PC-3 (cell line): ENCODE results near the gene S100A3. TPM values are rescaled to one million over a fixed set of nuclear protein-coding genes. Genes with fewer than 3 reads are reported as not detected.

Experiments used
- ATAC-seq: fragments of 200-7000 bp; cut with Tn5 transposase; 2 replicates; pipeline ENCODE4 v1.9.1; 2020; ENCODE audit warnings: mild to moderate bottlenecking, moderate library complexity
- BruUV-seq: library from RNA; stranded (reverse); fragments of 400-500 nt; replicated peaks from 2 replicates; lab custom pipeline; 2021; lab: Mats Ljungman, UMichigan
- CTCF ChIA-PET: fragments of 300-600 bp; sonication (Branson Sonifier 250); formaldehyde crosslinking; loops from one replicate; lab custom pipeline; 2022; ENCODE audit warnings: antibody characterized with exemption; lab: Charles Lee
- POLR2A ChIA-PET: fragments of 300-600 bp; sonication (Branson Sonifier 250); formaldehyde crosslinking; loops from one replicate; lab custom pipeline; 2022; ENCODE audit warnings: antibody characterized with exemption; ENCODE audit not compliant: unreplicated experiment; lab: Charles Lee
- DNase-seq: peaks from one replicate; pipeline ENCODE4 v3.0.0-alpha.2; 2015
- H2AFZ ChIP-seq: fragments of 300-600 bp; sonication (generic); 2 replicates; pipeline ENCODE4 v1.6.0; 2016; ENCODE audit warnings: antibody characterized with exemption, low read length
- H3F3A ChIP-seq: fragments of 300-600 bp; sonication (generic); one replicate; pipeline ENCODE4 v1.6.0; 2017; ENCODE audit warnings: antibody characterized with exemption, low read length, control low read depth, mild to moderate bottlenecking; ENCODE audit not compliant: unreplicated experiment
- H3K27ac ChIP-seq: fragments of 300-600 bp; sonication (generic); 2 replicates; pipeline ENCODE4 v1.5.1; 2016; ENCODE audit warnings: mild to moderate bottlenecking, low read length
- H3K27me3 ChIP-seq: fragments of 300-600 bp; sonication (generic); 2 replicates; pipeline ENCODE4 v1.6.1; 2016; ENCODE audit warnings: low read length, mixed read lengths
- H3K36me3 ChIP-seq: fragments of 300-600 bp; sonication (generic); 2 replicates; pipeline ENCODE4 v1.6.1; 2016; ENCODE audit warnings: low read depth, mixed run types, low read length, mixed read lengths
- H3K4me1 ChIP-seq: fragments of 300-600 bp; sonication (generic); 2 replicates; pipeline ENCODE4 v1.5.1; 2016; ENCODE audit warnings: low read length; ENCODE audit not compliant: insufficient read depth
- H3K4me2 ChIP-seq: fragments of 300-600 bp; sonication (generic); 2 replicates; pipeline ENCODE4 v1.6.0; 2016; ENCODE audit warnings: low read length
- H3K4me3 ChIP-seq: fragments of 300-600 bp; sonication (generic); 2 replicates; pipeline ENCODE4 v1.5.1; 2016; ENCODE audit warnings: mild to moderate bottlenecking, low read length, mixed read lengths
- H3K79me2 ChIP-seq: fragments of 300-600 bp; sonication (generic); 2 replicates; pipeline ENCODE4 v1.6.1; 2017; ENCODE audit warnings: low read length, mixed read lengths
- H3K9ac ChIP-seq: fragments of 300-600 bp; sonication (generic); 2 replicates; pipeline ENCODE4 v1.6.0; 2016; ENCODE audit warnings: mild to moderate bottlenecking, low read length
- H3K9me2 ChIP-seq: fragments of 300-600 bp; sonication (generic); replicated peaks from 2 replicates; pipeline ENCODE4 v1.6.1; 2016; ENCODE audit warnings: mixed run types, low read length, mixed read lengths
- H3K9me3 ChIP-seq: fragments of 300-600 bp; sonication (generic); 2 replicates; pipeline ENCODE4 v1.6.1; 2016; ENCODE audit warnings: low read length, mixed read lengths
- H4K20me1 ChIP-seq: fragments of 300-600 bp; sonication (generic); 2 replicates; pipeline ENCODE4 v1.6.1; 2016; ENCODE audit warnings: low read length, mixed read lengths
- EZH2 ChIP-seq: fragments of 300-600 bp; sonication (generic); IDR thresholded peaks from one replicate; pipeline ENCODE4 v1.6.1; 2017; ENCODE audit warnings: antibody characterized with exemption, mild to moderate bottlenecking, low read length; ENCODE audit not compliant: unreplicated experiment
- EZH2phosphoT487 ChIP-seq: fragments of 300-600 bp; sonication (generic); IDR thresholded peaks from 2 replicates; pipeline ENCODE4 v1.6.1; 2018; ENCODE audit warnings: mild to moderate bottlenecking, antibody characterized with exemption, low read length, borderline replicate concordance
- intact Hi-C: fragments of 100-400 bp; cut with micrococcal nuclease; formaldehyde crosslinking; loops from 2 replicates; pipeline ENCODE4 v1.9.0; 2023
- total RNA-seq: library from RNA; depleted of rRNA; stranded (reverse); fragments of >200 nt; gene quantifications from 2 replicates; pipeline ENCODE4 v1.2.3, GENCODE V29; 2014
- TF ChIP-seq, protein P1 (sequence below): fragments of 300-600 bp; sonication (generic); conservative IDR thresholded peaks from 2 replicates; pipeline ENCODE4 v1.5.1; 2017; ENCODE audit warnings: antibody characterized with exemption, low read depth, mild to moderate bottlenecking, low read length

Gene S100A3
- total RNA-seq, 1 experiment from 2014 or later, result 4.6 TPM

DNA sequence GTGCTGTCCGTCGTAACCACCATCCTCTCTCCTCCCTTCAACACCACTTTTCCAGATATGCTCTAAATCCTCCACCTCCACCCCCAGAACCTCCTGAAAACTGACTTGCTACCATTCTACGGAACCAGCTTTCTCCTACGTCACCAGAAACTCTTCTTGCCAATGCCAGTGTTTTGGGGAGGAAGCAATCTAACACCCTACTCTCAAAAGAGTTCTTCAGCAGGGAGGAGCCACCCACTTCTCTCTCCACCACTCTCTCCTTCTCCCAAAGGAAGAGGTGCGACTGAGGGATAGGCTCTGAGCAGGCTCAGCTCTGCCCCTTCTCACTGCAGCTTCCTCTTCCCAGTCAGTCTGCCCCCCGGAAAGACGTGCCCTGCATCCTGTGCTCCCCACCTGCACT, 22.6 kb upstream of the S100A3 start:
- H3F3A ChIP-seq, result peaks cover 5% of the 10 kb centered on the region
- peak overlapping the region; percentile 26 for H3K9ac ChIP-seq
- no peaks in the 10 kb centered on the region for H4K20me1 ChIP-seq
- no peak overlapping the region for H2AFZ ChIP-seq
- no peak overlapping the region for H3K4me3 ChIP-seq
- CTCF ChIA-PET, result interaction anchor here (0.6 to 2.0 kb wide), 13 partner anchors 26 to 72 kb away, joined by 3 to 25 read pairs (median 6); partner anchors contain the start of genes CHTOP, S100A13, S100A14 and S100A16
- intact Hi-C loops, result loop anchor here (1.0 to 2.0 kb wide), 4 partner anchors 37 to 177 kb away; no protein-coding TSS in a partner anchor
- H3K4me1 ChIP-seq, result peaks cover 47% of the 10 kb centered on the region
- POLR2A ChIA-PET, result interaction anchor here (0.5 to 0.9 kb wide), 4 partner anchors 41 to 97 kb away, joined by 3 to 4 read pairs (median 3); partner anchors contain the start of genes S100A14 and S100A16
- ATAC-seq, result no peak
- TF ChIP-seq EZH2phosphoT487 (no peak), EZH2 (no peak)
- TF ChIP-seq, protein P1, sequence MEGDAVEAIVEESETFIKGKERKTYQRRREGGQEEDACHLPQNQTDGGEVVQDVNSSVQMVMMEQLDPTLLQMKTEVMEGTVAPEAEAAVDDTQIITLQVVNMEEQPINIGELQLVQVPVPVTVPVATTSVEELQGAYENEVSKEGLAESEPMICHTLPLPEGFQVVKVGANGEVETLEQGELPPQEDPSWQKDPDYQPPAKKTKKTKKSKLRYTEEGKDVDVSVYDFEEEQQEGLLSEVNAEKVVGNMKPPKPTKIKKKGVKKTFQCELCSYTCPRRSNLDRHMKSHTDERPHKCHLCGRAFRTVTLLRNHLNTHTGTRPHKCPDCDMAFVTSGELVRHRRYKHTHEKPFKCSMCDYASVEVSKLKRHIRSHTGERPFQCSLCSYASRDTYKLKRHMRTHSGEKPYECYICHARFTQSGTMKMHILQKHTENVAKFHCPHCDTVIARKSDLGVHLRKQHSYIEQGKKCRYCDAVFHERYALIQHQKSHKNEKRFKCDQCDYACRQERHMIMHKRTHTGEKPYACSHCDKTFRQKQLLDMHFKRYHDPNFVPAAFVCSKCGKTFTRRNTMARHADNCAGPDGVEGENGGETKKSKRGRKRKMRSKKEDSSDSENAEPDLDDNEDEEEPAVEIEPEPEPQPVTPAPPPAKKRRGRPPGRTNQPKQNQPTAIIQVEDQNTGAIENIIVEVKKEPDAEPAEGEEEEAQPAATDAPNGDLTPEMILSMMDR, result no peak
- no peaks in the 10 kb centered on the region for H3K36me3 ChIP-seq
- no peaks in the 10 kb centered on the region for H3K9me3 ChIP-seq
- BruUV-seq, result no TSS peak
- H3K79me2 ChIP-seq, result peaks cover 4% of the 10 kb centered on the region; the same call in 1 of the 2 replicates
- no peaks in the 10 kb centered on the region for H3K9me2 ChIP-seq
- no peaks in the 10 kb centered on the region for H3K27me3 ChIP-seq
- no peak for DNase-seq
- H3K4me2 ChIP-seq, result peak overlapping the region; percentile 48; the same call in 1 of the 2 replicates
- peak overlapping the region; percentile 76 for H3K27ac ChIP-seq

DNA sequence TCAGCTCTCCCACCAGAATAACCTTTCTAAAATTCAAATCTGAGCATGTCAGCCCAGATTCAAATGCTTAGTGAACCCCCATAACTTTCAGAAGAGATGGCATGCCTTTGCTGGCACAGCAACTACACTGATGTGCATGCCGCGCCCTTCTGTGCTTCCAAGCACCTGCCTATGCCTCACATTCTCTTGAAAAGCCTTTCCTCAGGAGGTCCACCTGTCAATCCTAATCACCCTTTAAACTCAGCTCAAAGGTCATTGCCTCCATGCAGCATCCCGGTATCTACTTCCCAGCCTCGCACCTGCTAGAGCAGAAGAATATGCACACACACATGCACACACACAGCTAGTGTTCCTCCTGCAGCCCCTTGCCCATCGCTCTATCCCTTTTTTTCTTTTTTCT, 21.8 kb upstream of the S100A3 start:
- Histone ChIP-seq H3K27ac (no peak overlapping the region), H3K36me3 (no peaks in the 10 kb centered on the region), H4K20me1 (no peaks in the 10 kb centered on the region), H3K9me3 (no peaks in the 10 kb centered on the region), H3K4me3 (no peak overlapping the region), H3K27me3 (no peaks in the 10 kb centered on the region), H3F3A (peaks cover 7% of the 10 kb centered on the region), H3K9ac (no peak overlapping the region), H2AFZ (no peak overlapping the region), H3K9me2 (no peaks in the 10 kb centered on the region), H3K4me1 (peaks cover 51% of the 10 kb centered on the region), H3K79me2 (peaks cover 4% of the 10 kb centered on the region; the same call in 1 of the 2 replicates), H3K4me2 (no peak overlapping the region)
- ATAC-seq (no peak), DNase-seq (no peak)
- intact Hi-C loops, result no loop called here
- ChIA-PET POLR2A (interaction anchor here (0.6 kb wide), 1 partner anchor 75 kb away, joined by 5 read pairs; no protein-coding TSS in a partner anchor), CTCF (interaction anchor here (0.6 kb wide), 2 partner anchors 73 to 1080 kb away, joined by 3 to 6 read pairs; no protein-coding TSS in a partner anchor)
- BruUV-seq, result no TSS peak
- TF ChIP-seq, protein P1, result no peak
- TF ChIP-seq EZH2 (no peak), EZH2phosphoT487 (no peak)

DNA sequence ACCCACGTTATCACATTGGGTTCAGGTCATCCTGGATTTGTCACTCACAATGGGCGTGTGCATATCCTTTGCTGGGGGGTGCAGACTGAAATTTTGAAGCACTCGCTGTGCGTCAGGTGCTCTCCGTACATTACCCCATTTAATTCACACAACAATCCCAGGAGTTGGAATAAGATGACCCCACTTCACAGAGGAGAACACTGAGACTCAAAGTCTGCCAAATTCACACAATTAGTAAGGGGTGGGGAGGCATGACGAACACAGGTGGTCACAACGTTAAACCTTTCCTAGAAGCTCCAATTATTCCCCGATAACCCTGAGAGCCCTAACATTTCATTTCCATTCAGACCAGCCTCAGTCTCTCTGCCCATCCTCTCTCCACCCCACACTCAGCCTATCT, 20.4 kb upstream of the S100A3 start:
- Histone ChIP-seq H3K4me3 (no peak overlapping the region), H3K9ac (peak overlapping the region; percentile 94; the same call in 1 of the 2 replicates), H3K4me2 (no peak overlapping the region), H4K20me1 (no peaks in the 10 kb centered on the region), H3K27me3 (no peaks in the 10 kb centered on the region), H3K9me2 (no peaks in the 10 kb centered on the region), H3F3A (peaks cover 8% of the 10 kb centered on the region), H3K79me2 (peaks cover 15% of the 10 kb centered on the region), H3K36me3 (no peaks in the 10 kb centered on the region), H3K9me3 (no peaks in the 10 kb centered on the region), H2AFZ (no peak overlapping the region), H3K4me1 (peaks cover 65% of the 10 kb centered on the region), H3K27ac (peak overlapping the region; percentile 100)
- ChIA-PET POLR2A (no interaction called here), CTCF (interaction anchor here (0.6 kb wide), 2 partner anchors 54 to 58 kb away, joined by 3 to 4 read pairs; no protein-coding TSS in a partner anchor)
- ATAC-seq (no peak), DNase-seq (no peak)
- no TSS peak for BruUV-seq
- TF ChIP-seq EZH2, result no peak
- TF ChIP-seq, protein P1, result no peak
- no peak for TF ChIP-seq EZH2phosphoT487
- intact Hi-C loops, result no loop called here
